GM12874 (cell line): ENCODE data around the gene AXIN1.

Experiments
- CTCF ChIP-seq: IDR thresholded peaks from 2 replicates; pipeline ENCODE4 v1.5.1; 2011; ENCODE audit warnings: low read depth, mild to moderate bottlenecking, control low read depth, low read length, moderate library complexity; ENCODE audit not compliant: insufficient read depth

The AXIN1 gene

GRCh38 chr16:322476-323143 is 29.9 kb downstream of the AXIN1 start:
- TF ChIP-seq CTCF = no peak

- no peak for TF ChIP-seq CTCF
Observed at GRCh38 chr16:321532-321931, 31.0 kb downstream of the AXIN1 start.

- TF ChIP-seq CTCF = no peak
Observed at GRCh38 chr16:320206-320605, 32.3 kb downstream of the AXIN1 start.

GRCh38 chr16:318628-319027 is 33.9 kb downstream of the AXIN1 start:
- TF ChIP-seq CTCF = peak; percentile 31; the same call in 1 of the 2 replicates

- TF ChIP-seq CTCF = no peak
Observed at GRCh38 chr16:317583-317982, 34.9 kb downstream of the AXIN1 start.

- no peak for TF ChIP-seq CTCF
Observed at GRCh38 chr16:316741-317464, 35.6 kb downstream of the AXIN1 start.

- TF ChIP-seq CTCF = no peak
Observed at GRCh38 chr16:314795-315299, 37.7 kb downstream of the AXIN1 start.
